Naive thymus-derived CD4-positive, alpha-beta T cell (primary cell): ENCODE results near the gene RELN. TPM values are rescaled to one million over a fixed set of nuclear protein-coding genes. Genes with fewer than 3 reads are reported as not detected.

Experiments used
- ATAC-seq: fragments of 150-1000 bp; cut with Tn5 transposase; 2 replicates; pipeline ENCODE4 v1.10.0; 2021; ENCODE audit warnings: mild to moderate bottlenecking, moderate library complexity
- CTCF ChIA-PET: fragments of 350-600 bp; sonication (Branson Sonifier 250); formaldehyde crosslinking; loops from one replicate; lab custom pipeline; 2021; ENCODE audit warnings: antibody characterized with exemption; lab: Charles Lee
- POLR2A ChIA-PET: fragments of 350-600 bp; sonication (Branson Sonifier 250); formaldehyde crosslinking; loops from one replicate; lab custom pipeline; 2021; ENCODE audit warnings: antibody characterized with exemption, inconsistent platforms; lab: Charles Lee
- DNase-seq, 9 donors: peaks; one replicate each; pipeline versions ENCODE4 v3.0.0 to v3.0.0-alpha.2; 2020 to 2022; ENCODE audit warnings: mixed read lengths in 1 of 9
- H3K27ac ChIP-seq: one replicate; pipeline ENCODE4 v1.7.0; 2013; ENCODE audit warnings: mild to moderate bottlenecking, low read depth, low read length, moderate library complexity
- H3K27me3 ChIP-seq, 2 donors: one replicate each; pipeline ENCODE4 v1.7.0; 2013; ENCODE audit warnings: low read length in 2 of 2, mild to moderate bottlenecking in 2 of 2, moderate library complexity in 2 of 2; ENCODE audit not compliant: control insufficient read depth in 2 of 2, insufficient read depth in 2 of 2
- H3K36me3 ChIP-seq, 3 experiments: 1 replicate in 2 of 3; 2 replicates in 1 of 3; pipeline ENCODE4 v1.7.0; 2013; ENCODE audit warnings: low read length in 3 of 3, mild to moderate bottlenecking in 3 of 3, moderate library complexity in 1 of 3; ENCODE audit not compliant: insufficient read depth in 3 of 3, control insufficient read depth in 2 of 3
- H3K4me1 ChIP-seq, 2 donors: one replicate each; pipeline ENCODE4 v1.7.0; 2013; ENCODE audit warnings: low read length in 2 of 2, mild to moderate bottlenecking in 2 of 2, moderate library complexity in 1 of 2; ENCODE audit not compliant: control insufficient read depth in 2 of 2, insufficient read depth in 2 of 2
- H3K4me3 ChIP-seq: 2 replicates; pipeline ENCODE4 v1.7.0; 2013; ENCODE audit warnings: mild to moderate bottlenecking, low read length
- H3K9me3 ChIP-seq, 3 experiments: 1 replicate in 2 of 3; 2 replicates in 1 of 3; pipeline ENCODE4 v1.7.0; 2013; ENCODE audit warnings: low read length in 3 of 3; ENCODE audit not compliant: control insufficient read depth in 2 of 3
- H3K27ac Mint-ChIP-seq, 9 donors: one replicate each; pipeline ENCODE4 v1.8.0; 2020 to 2022; ENCODE audit warnings: mixed read lengths in 9 of 9, mild to moderate bottlenecking in 8 of 9, moderate library complexity in 5 of 9, inconsistent platforms in 2 of 9
- H3K27me3 Mint-ChIP-seq, 5 donors: one replicate each; pipeline ENCODE4 v1.8.0; 2021 to 2022; ENCODE audit warnings: mixed read lengths in 5 of 5, mild to moderate bottlenecking in 1 of 5
- H3K36me3 Mint-ChIP-seq, 5 donors: one replicate each; pipeline ENCODE4 v1.8.0; 2020 to 2022; ENCODE audit warnings: mixed read lengths in 5 of 5, mild to moderate bottlenecking in 3 of 5, inconsistent platforms in 1 of 5
- H3K4me1 Mint-ChIP-seq, 7 donors: one replicate each; pipeline ENCODE4 v1.8.0; 2020 to 2022; ENCODE audit warnings: mixed read lengths in 7 of 7, mild to moderate bottlenecking in 3 of 7, inconsistent platforms in 1 of 7
- H3K4me3 Mint-ChIP-seq, 10 donors: one replicate each; pipeline ENCODE4 v1.8.0; 2020 to 2022; ENCODE audit warnings: mild to moderate bottlenecking in 10 of 10, mixed read lengths in 10 of 10, moderate library complexity in 6 of 10, inconsistent platforms in 2 of 10
- H3K9me3 Mint-ChIP-seq, 11 donors: one replicate each; pipeline ENCODE4 v1.8.0; 2020 to 2022; ENCODE audit warnings: mixed read lengths in 11 of 11, mild to moderate bottlenecking in 4 of 11, inconsistent platforms in 1 of 11, moderate library complexity in 1 of 11
- intact Hi-C, 2 donors: fragments of 100-400 bp; cut with micrococcal nuclease; formaldehyde crosslinking; loops; one replicate each; pipeline ENCODE4 v1.15.1; 2023
- polyA plus RNA-seq, 2 donors: library from polyadenylated mRNA; unstranded; fragments of 300-500 nt; fragmentation: Illumina TruSeq; gene quantifications; one replicate each; pipeline ENCODE4 v1.2.3, GENCODE V29; 2021
- total RNA-seq, 6 experiments: library from RNA in 5 of 6; stranded (reverse) in 5 of 6; gene quantifications; 1 replicate in 5 of 6; 2 replicates in 1 of 6; pipeline ENCODE4 v1.2.3 and lab custom pipeline; 2021 to 2026

RELN gene
- total and polyA plus RNA-seq, 7 experiments from 2014 or later, result not detected

DNA sequence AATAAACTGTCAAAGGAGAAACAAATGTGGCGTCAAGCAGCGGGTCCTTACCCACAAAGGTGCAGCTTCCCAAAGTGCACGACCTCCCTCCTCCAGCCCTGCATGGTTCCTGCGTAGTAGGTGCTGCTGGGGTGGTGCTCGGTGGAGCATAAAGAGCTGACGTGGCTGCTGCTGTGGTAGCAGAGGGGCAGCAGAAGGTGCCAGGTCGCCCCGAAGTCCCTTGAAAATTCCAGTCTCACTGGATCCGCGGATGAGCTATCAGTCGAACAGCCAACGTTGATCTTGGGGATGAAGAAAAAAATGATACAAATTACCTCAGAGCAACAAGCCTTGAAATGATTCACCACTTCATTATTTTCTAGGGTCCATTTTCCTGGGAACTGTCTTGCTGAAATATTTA, 438.4 kb downstream of the RELN start:
- no peaks in the 10 kb centered on the region for H3K36me3 Mint-ChIP-seq
- H3K27ac Mint-ChIP-seq, result peak overlapping the region in 1 of 9 donors; percentile 44
- no peak for DNase-seq
- intact Hi-C loops, result no loop called here
- ChIA-PET POLR2A (no interaction called here), CTCF (no interaction called here)
- H3K27ac ChIP-seq, result no peak overlapping the region
- no peak overlapping the region for H3K4me3 Mint-ChIP-seq
- no peaks in the 10 kb centered on the region for H3K4me1 ChIP-seq
- H3K9me3 Mint-ChIP-seq, result no peaks in the 10 kb centered on the region
- no peaks in the 10 kb centered on the region for H3K36me3 ChIP-seq
- H3K9me3 ChIP-seq, result no peaks in the 10 kb centered on the region
- H3K27me3 Mint-ChIP-seq, result peaks cover 7 to 18% (median 15%) of the 10 kb centered on the region in 5 donors
- no peak for ATAC-seq
- H3K27me3 ChIP-seq, result no peaks in the 10 kb centered on the region
- H3K4me1 Mint-ChIP-seq, result no peaks in the 10 kb centered on the region
- no peak overlapping the region for H3K4me3 ChIP-seq

DNA sequence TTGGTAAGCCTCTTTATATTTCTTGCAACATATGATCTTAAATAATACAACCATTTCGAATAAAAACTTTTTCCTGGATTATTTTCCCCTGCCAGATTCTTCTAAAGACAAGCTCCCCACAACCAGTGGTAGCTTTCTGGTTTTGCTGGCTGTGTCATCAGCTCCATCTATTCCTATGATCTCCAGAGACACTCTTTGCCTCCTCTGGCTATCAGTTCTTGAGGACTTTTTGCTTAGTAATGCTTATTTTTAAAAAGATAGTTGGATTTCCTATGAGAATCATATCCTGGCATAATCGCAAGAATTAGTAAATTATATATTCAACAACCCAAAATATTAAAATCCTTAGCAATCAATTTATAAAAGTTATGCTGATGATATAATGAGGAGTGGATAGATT, 439.7 kb downstream of the RELN start:
- H3K4me1 ChIP-seq, result no peaks in the 10 kb centered on the region
- Mint-ChIP-seq H3K27me3 (peaks cover 7 to 27% (median 20%) of the 10 kb centered on the region in 5 donors), H3K27ac (no peak overlapping the region), H3K4me1 (no peaks in the 10 kb centered on the region), H3K9me3 (no peaks in the 10 kb centered on the region), H3K36me3 (no peaks in the 10 kb centered on the region), H3K4me3 (no peak overlapping the region)
- POLR2A ChIA-PET, result no interaction called here
- DNase-seq (no peak), ATAC-seq (no peak)
- H3K27ac ChIP-seq, result no peak overlapping the region
- H3K9me3 ChIP-seq, result no peaks in the 10 kb centered on the region
- no peak overlapping the region for H3K4me3 ChIP-seq
- H3K27me3 ChIP-seq, result no peaks in the 10 kb centered on the region
- CTCF ChIA-PET, result no interaction called here
- no peaks in the 10 kb centered on the region for H3K36me3 ChIP-seq
- intact Hi-C loops, result no loop called here

DNA sequence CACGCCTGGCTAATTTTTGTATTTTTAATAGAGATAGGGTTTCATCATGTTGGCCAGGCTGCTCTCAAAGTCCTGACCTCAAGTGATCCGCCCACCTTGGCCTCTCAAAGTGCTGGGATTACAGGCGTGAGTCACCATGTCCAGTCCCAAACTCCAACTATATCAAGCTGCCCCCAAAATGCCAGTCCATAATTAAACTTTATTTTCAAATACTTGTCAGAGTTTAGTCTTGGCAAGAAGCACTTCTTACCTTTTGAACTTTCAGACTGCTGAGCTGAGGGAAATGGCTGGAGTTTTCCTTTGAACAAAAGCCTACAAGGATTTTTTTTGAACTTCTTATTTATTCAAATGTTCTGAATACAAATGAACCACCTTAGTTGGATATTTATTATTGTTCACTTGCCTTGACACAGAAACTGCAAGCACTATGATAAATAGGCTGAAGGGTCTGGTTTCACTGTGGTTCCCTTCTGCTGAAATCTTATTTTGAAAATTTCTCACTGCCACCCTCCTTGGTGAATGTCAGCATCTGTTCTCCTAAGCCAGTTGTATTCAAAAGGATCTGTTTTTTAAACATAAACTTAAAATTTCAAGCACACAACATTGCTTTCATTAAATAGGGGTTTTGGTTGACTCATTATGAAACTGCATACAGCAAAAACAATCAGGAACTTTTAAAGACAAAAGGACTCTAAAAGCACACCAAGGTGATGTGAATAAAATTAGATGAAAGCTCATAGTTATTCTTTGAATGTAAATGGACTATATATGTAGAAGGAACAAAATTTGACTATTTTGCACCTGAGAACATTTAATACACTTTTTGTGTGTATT, 441.8 kb downstream of the RELN start:
- H3K4me3 Mint-ChIP-seq, result no peak overlapping the region
- Histone ChIP-seq H3K27ac (no peak overlapping the region), H3K36me3 (no peaks in the 10 kb centered on the region), H3K27me3 (no peaks in the 10 kb centered on the region), H3K4me1 (no peaks in the 10 kb centered on the region), H3K9me3 (no peaks in the 10 kb centered on the region), H3K4me3 (no peak overlapping the region)
- CTCF ChIA-PET, result no interaction called here
- POLR2A ChIA-PET, result no interaction called here
- intact Hi-C loops, result no loop called here
- no peaks in the 10 kb centered on the region for H3K36me3 Mint-ChIP-seq
- peaks cover 7 to 27% (median 20%) of the 10 kb centered on the region in 5 donors for H3K27me3 Mint-ChIP-seq
- H3K4me1 Mint-ChIP-seq, result no peaks in the 10 kb centered on the region
- DNase-seq, result no peak
- ATAC-seq, result no peak
- H3K27ac Mint-ChIP-seq, result no peak overlapping the region
- H3K9me3 Mint-ChIP-seq, result no peaks in the 10 kb centered on the region

DNA sequence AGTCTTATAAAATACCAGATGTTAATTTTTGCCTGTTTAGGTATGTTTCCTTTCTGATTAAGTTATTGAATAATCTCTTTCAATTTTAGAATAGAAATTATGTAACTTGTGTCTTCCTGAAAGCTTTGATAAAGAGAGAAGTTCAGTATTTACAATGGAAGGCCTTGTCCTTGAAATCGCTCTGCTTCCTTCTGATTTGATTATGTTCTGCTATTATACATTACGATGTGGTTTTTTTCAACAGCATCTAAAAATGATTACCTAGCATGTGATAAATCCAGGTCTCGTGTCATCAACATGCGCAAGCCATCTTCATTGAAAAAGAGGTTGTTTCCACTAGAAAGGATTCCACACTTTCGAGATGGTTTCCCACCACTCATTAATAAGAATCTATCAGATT, 447.0 kb downstream of the RELN start:
- H3K9me3 ChIP-seq, result no peaks in the 10 kb centered on the region
- Mint-ChIP-seq H3K9me3 (no peaks in the 10 kb centered on the region), H3K27me3 (peaks cover 7 to 22% (median 18%) of the 10 kb centered on the region in 5 donors), H3K27ac (no peak overlapping the region), H3K4me3 (no peak overlapping the region), H3K36me3 (no peaks in the 10 kb centered on the region), H3K4me1 (no peaks in the 10 kb centered on the region)
- H3K4me1 ChIP-seq, result no peaks in the 10 kb centered on the region
- intact Hi-C loops, result no loop called here
- no peak overlapping the region for H3K27ac ChIP-seq
- ATAC-seq (no peak), DNase-seq (no peak)
- no peaks in the 10 kb centered on the region for H3K36me3 ChIP-seq
- ChIA-PET CTCF (no interaction called here), POLR2A (no interaction called here)
- H3K27me3 ChIP-seq, result no peaks in the 10 kb centered on the region
- H3K4me3 ChIP-seq, result no peak overlapping the region

DNA sequence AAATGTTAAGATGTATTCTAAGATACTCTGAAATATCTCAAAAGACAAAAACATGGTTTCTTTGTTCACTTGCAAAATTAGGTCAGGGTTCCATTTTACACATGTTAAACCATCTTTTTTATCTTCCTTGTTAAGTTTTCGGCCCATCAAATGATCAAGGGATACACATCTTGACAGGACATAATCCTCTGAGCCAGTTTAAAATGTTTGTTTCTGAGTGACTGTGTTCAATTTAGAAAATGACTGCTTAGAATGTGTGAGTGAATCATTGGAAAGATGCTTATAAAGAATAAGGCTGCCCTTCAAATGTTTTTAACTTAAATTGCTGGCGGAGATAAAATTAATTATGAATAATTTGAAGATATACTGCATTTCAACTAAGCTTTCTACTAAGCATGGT, 447.5 kb downstream of the RELN start:
- Histone ChIP-seq H3K36me3 (no peaks in the 10 kb centered on the region), H3K4me1 (no peaks in the 10 kb centered on the region), H3K9me3 (no peaks in the 10 kb centered on the region), H3K4me3 (no peak overlapping the region), H3K27ac (no peak overlapping the region), H3K27me3 (no peaks in the 10 kb centered on the region)
- POLR2A ChIA-PET, result no interaction called here
- H3K36me3 Mint-ChIP-seq, result no peaks in the 10 kb centered on the region
- H3K27me3 Mint-ChIP-seq, result peaks cover 7 to 27% (median 18%) of the 10 kb centered on the region in 5 donors
- CTCF ChIA-PET, result no interaction called here
- no peak overlapping the region for H3K4me3 Mint-ChIP-seq
- no peak overlapping the region for H3K27ac Mint-ChIP-seq
- no peaks in the 10 kb centered on the region for H3K4me1 Mint-ChIP-seq
- DNase-seq (no peak), ATAC-seq (no peak)
- intact Hi-C loops, result no loop called here
- H3K9me3 Mint-ChIP-seq, result no peaks in the 10 kb centered on the region

DNA sequence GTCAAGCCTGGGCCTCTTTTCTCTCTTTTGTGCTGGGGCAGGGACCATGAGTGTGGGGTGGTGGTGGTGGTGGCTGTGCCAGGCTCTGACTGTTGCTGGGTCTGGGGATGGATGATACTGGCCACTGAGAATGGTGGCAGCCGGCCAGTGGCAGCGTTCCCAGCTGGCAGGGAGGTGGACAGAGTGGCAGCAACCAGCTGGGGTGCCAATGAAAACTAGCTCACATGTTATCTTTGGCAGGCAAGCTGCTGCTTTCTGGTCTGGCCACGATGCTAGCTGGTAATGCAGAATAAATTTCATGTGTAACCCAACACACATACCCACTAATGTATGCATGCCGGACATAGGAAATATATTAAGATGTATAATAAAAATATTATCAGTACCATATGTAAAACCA, 448.4 kb downstream of the RELN start:
- Mint-ChIP-seq H3K27me3 (peaks cover 8 to 30% (median 13%) of the 10 kb centered on the region in 5 donors), H3K4me1 (no peaks in the 10 kb centered on the region), H3K27ac (no peak overlapping the region), H3K9me3 (no peaks in the 10 kb centered on the region), H3K36me3 (no peaks in the 10 kb centered on the region), H3K4me3 (no peak overlapping the region)
- no peak overlapping the region for H3K27ac ChIP-seq
- ChIA-PET POLR2A (no interaction called here), CTCF (no interaction called here)
- intact Hi-C loops, result no loop called here
- DNase-seq, result no peak
- no peaks in the 10 kb centered on the region for H3K36me3 ChIP-seq
- no peaks in the 10 kb centered on the region for H3K4me1 ChIP-seq
- H3K4me3 ChIP-seq, result no peak overlapping the region
- no peaks in the 10 kb centered on the region for H3K27me3 ChIP-seq
- no peak for ATAC-seq
- no peaks in the 10 kb centered on the region for H3K9me3 ChIP-seq

DNA sequence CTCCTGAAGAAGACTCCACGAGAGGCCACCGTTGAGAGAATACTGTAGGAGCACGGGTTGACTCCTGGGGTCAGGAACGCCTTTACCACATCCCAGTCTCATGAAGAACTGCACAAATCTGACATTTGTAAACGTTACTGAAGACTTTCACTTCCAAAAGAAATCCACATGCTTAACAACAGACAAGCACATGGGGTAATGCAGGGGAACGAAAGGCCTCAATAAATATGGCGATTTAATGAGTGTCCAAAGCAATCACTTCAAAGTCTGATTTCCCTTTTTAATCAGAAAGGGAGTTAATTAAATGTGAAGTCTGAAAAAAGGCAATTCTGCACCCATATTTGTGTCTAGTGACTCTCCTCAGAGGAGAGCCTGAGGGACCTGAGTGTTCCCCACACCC, 449.1 kb downstream of the RELN start:
- no peaks in the 10 kb centered on the region for H3K36me3 Mint-ChIP-seq
- no peak overlapping the region for H3K27ac ChIP-seq
- no peak overlapping the region for H3K27ac Mint-ChIP-seq
- CTCF ChIA-PET, result no interaction called here
- H3K4me3 ChIP-seq, result no peak overlapping the region
- H3K9me3 ChIP-seq, result no peaks in the 10 kb centered on the region
- no peaks in the 10 kb centered on the region for H3K4me1 Mint-ChIP-seq
- no peaks in the 10 kb centered on the region for H3K27me3 ChIP-seq
- ATAC-seq, result no peak
- POLR2A ChIA-PET, result no interaction called here
- no peaks in the 10 kb centered on the region for H3K36me3 ChIP-seq
- no peaks in the 10 kb centered on the region for H3K4me1 ChIP-seq
- no peaks in the 10 kb centered on the region for H3K9me3 Mint-ChIP-seq
- peaks cover 7 to 26% (median 8%) of the 10 kb centered on the region in 5 donors for H3K27me3 Mint-ChIP-seq
- H3K4me3 Mint-ChIP-seq, result no peak overlapping the region
- intact Hi-C loops, result no loop called here
- no peak for DNase-seq
